GM18519 (cell line): ENCODE measurements around the gene PDGFD.
A peak's percentile ranks its signal among the peaks of the same experiment; 100 is the strongest.

Experiments
- ATAC-seq: cut with Tn5 transposase; IDR thresholded peaks from one replicate; pipeline ENCODE4 v1.9.1; 2021; ENCODE audit warnings: mild to moderate bottlenecking, moderate library complexity; ENCODE audit not compliant: unreplicated experiment, low FRiP score

Gene PDGFD

DNA sequence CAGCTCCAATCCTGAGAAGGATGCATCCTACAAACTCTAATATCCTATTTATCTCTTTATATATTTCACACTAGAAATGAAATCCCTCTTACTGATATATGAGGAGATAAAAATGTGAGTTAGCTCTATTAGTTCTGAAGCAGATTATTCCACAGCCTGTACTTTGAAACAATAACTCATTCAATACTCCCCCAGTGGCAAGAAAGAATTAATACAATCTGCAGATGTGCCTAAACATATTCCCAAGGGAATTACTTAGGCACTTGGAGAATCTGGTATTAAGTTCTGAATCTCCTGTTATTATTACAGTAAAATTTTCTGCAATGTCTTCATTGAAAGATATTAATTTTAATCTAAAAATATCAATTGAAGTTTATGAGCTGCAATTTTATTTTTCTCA is 68.2 kb downstream of the PDGFD start:
- no peak for ATAC-seq

DNA sequence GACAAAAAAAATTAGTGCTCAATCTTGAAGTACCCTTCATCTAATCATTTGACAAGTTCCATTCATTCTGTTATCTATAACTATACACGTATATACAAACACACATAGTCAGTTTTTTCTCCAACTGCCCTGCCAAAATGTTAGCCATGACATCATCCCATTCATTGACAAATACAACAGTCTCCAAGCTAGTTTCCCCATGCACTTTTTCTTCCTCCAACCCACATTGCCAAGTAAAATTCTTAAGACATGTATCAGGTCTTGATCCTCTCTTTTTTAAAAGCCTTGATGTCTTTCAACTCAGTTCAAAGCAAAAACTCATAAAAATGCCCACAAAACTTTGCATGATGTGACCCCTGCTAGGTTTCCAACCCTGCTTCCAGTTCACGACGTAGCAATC is 69.4 kb downstream of the PDGFD start:
- ATAC-seq, result no peak

DNA sequence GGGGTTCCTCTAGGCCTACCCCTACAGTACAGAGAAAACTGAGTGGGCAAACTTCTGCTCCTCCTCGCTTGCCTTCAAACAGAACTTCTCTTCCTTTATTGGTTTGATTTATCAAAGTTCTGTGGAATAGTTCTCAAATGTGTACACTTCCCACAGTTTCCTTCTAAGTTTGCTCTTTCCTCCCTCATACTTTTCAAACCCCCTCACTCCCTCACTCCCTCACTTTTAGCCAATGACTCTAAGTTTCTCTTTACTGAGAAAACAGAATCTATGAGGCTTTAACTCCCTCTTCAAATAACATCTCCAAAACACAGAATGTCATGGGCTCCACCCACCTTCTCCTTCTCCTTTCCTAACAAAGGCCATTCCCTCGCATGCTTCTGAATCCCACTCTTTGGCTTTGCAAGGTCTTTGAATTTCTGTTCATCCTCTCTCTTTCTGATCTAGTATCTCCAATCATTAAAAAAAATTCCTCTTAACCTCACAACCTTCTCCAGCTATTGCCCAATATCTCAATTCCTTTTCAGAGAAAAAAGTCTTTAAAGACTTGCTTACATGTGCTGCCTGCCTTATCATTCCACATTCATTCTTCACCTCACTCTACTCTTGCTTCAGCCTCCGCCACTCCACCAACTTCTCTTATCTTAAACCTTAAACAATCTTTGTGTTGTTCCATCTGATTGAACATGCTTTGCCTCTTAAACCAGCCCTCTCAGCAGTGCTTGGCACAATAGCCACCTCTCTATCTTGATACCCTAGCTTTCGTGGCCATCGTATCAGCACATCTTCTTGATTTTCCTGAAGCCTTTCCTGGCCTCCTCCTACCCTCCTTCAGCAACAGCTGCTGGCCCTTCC is 70.3 kb downstream of the PDGFD start:
- ATAC-seq, result no peak

DNA sequence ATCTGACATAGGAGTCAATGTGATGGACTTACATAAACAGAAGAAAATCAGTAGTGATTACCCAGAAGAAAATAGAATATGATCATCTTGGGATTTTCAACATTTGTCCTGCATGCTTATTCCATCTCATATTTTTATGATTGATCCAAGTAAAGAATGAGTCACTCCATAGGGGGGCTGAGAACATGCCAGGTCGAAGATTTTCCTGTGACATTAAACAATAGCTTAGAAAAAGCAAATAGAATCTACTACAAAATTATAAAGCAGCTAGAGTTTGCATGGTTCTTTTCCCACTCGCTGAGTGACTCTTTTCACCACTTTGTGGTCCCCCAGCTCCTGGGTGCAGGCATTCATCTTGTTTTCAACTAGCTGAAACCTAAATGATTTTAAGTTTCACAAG is 71.2 kb downstream of the PDGFD start:
- ATAC-seq, result no peak

DNA sequence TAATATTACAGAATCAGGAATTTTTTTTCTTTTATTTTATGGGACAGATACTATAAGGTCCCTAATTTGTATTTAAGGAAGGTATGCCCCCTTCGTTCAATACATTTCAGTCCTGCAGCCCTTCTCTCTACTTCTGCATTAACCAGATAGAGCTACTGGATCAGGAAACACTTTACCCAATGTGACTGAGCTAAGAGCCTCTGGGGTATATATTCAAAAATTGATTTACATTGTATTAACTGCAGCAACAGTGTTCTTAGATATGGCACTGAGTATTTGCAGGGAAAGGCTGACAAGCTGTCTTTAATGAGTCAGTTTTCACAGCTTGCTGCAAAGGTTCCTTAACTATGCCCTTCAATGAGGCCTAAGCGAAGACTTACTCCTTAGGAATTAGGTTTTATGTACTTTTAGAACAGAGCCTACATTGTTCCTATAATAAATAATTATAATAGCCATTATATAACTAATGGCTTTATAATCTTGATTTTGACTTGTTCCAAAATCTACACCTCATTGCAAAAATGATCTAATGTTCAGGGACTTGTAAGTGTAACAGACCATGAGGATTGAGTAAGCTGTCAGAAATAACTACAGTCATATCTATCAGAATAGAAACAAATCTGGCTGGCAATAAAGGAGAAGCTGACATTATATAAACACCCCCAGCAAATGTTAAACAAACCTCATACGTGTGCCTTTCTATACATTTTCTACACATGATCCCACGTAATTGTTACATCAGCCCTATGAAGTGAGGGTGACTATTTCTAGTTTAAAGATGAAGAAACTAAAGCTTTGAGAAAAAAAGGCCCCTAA is 72.5 kb downstream of the PDGFD start:
- ATAC-seq, result no peak

DNA sequence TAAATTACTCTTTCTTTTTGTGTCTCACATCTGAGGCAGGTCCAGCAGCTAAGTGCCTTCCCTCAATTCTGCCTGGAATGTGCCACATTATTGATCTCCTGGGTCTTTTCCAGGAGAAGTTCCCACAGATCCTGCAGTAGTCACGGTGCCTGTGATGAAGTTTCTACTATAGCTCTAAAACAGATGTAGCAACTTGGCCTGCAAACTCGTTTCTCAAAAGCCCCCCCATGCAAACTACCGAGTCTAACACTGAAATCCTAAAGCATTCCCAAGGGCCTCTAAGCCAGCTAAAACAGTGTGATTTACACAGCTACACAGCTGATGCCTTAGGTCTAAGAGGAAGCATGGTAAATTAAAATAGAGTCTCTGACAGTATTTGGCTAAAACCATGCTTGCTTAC is 73.2 kb downstream of the PDGFD start:
- no peak for ATAC-seq

DNA sequence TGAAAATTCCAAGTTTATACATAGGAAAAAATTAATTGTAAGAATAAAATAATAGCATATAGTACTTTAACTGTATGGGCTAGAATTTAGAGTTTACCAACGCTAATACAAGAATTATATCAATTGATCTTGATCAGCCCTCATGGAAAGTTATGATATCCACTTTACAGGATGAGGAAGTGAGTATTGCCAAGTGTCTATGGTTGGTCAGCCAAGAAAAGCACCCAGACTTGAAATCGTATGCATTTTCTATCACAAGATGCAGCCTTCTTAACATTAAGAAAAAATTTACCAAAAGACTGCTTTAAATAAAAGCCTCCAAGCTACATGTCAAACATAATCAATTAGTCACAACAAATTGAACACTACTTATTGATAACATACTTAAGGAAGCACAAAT is 74.5 kb downstream of the PDGFD start:
- no peak for ATAC-seq

DNA sequence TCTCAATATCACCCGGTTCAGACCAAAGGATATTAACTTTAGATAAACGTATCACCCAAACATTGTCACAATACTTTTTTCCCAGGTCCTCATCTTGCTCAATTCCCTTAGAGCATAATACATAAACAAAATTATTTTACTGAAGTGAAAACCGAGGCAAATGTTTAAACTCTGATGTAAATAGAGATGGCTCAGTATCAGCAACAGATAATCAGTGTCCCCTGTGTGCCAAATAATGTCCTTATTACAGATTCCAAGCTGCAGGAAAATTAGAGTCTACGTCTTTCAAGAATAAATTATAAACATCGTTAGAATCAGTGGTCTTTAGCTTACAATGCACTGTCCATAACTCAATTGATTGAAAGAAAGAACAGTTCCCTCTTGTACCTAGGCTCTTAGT is 77.3 kb downstream of the PDGFD start:
- no peak for ATAC-seq

DNA sequence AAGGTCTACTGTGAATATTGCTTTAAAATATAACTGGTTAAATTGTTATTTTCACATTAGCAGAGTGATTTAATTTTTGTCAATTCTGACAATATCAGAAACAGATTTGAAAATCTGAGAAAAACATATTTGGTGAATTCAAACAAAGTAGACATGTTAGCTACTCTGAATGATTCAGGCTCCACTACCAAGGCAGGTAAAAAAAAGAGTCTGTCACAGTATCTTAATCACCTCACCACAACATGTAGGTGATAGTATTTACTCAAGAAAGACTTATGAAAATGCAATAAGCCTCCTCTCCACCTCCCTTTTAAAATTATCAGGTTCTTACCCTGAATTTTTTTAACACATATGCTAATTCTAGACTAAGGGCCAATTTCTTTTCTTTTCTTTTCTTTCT is 85.0 kb downstream of the PDGFD start:
- no peak for ATAC-seq

DNA sequence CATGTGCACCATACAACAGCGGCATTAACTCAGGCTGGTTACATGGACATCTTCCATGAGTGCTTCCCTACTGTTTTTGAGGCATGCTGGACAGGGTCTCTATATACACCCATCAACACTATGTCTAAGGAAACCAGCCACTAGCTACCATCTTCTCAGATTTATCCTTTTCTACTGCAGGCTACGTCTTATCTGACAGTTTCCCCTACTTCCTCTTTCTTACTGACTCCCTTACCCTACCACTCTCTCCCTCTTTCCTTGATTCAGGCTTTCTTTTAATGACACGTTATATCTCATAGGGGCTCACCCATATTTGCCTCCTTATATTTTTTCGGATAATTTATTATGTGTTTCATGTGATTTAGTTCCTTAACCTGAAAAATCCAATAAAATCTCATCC is 85.7 kb downstream of the PDGFD start:
- ATAC-seq, result no peak

DNA sequence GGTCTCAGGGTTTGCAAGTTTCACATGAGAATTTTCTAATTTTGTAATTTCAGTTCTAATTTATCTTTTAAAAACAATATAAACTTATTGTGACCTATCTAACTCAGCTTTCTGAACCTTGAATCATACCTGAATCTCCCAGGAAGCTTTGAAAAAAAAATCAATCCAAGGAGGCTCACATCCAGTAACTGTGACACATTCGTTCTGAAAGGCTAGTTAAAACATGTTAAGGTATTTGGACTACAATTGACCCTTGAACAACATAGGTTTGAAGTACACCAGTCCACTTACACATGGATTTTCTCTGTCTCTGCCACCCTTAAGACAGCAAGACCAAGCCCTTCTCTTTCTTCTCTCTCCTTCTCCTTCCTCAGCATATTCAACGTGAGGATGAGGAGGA is 87.5 kb downstream of the PDGFD start:
- ATAC-seq, result no peak

DNA sequence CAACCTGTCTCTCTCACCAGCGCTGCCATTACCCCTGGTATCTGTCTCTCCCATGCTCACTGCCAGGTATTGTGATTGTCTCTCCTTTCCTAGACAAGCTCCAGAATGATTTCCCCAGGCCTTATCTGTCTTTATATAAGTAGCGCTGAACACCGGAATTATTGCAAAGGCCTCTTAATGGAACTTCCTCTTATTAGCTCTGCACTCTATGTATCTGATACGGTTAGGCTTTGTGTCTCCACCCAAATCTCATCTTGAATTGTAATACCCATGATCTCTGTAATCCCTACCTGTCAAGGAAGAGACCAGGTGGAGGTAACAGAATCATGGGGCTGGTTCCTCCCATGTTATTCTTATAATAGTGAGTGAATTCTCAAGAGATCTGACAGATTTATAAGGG is 88.2 kb downstream of the PDGFD start:
- no peak for ATAC-seq

DNA sequence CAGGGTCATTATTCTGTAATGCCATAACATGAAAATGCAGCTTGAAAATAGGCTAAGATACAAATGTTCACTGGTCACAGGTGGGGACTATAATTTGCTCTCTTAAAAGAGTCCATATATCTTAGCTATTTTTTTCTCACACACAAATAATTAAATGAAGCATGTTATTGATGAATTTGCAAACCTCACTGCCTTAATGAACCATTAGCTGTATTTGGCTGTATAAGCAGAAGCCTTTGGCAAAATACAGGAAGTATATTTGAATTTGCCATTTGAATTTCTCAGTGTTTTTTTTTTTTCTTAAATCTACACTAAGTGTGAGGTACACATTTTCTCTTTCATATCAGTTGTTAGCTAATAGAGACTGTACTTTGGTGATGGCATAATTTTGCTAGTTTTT is 88.9 kb downstream of the PDGFD start:
- ATAC-seq, result no peak

DNA sequence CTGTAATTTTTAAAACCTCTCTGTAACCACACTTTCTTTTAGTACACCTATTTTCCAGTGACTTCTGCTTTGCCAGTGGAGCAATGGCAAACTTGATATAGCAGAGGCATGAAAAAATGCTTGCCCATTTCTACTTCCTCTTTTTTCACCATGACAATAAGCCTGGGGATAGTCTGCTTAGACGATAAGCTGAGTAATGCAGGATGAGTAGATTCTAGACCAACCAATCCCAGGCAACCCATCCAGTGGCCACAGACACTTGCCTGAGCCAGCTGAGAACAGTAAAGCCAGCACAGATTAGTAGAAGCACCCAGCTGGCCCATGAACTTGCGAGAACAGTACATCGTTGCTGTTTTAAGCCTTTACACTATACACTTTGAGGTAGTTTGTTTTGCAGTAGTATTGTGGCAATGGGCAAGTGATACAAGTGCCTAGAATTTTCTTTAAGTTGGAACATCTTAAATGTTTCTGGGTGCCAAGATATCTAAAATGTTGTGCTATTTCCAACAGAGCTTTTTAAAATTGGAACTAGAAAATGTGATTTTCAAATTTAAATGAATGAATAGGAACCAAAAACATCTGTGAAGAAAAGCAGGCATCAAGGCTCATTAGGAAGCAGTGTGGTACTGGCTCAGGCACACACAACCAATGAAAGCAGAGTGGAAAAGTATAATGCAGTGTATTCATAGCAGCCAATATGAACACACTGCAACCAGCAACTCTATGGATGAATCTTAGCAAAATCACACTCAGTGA is 89.8 kb downstream of the PDGFD start:
- peak; percentile 89 for ATAC-seq

DNA sequence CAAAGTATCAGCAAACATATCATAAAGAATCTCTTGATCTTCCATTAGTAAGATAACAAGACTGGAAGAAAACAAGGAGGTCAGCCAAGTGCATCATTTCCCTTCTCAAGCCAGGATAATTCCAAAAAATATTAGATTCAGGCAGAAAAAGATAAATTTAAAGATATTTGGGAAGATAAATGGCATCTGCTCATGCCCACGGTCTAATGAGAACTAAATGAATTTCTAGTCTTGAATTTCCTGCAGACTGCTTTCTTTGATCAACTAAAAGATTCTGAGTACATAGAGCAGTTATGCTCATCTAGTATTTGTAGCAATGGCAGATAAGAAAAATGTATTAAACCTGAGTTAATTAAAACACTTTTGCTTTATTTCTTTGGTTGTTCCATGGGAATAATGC is 96.4 kb downstream of the PDGFD start:
- ATAC-seq, result no peak

DNA sequence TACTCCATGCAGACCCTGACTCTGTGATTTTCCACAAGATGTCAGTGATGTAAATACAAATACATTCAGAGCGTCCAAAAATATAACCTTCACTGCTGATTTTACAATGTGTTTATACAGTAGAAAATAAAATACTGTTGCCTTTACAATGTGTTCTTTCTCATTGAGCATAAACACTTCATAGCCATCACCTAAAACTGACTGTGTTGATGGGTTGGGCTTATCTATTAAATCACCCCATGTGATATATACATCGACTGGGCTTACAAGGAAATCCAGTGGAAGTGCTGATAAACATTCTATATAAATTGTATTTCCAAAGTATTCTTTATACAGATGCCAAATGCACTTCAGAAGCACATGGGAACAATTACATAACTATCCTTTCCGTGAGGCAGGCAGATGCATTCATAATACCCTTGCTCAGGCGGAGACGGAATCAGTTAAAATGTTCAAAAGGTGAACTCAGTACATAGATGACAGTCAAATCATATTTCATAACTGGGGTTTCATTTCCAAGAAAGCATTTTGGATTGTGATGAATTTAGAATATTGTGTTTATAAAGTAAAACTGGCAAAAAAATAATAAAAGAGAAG is 99.8 kb downstream of the PDGFD start:
- ATAC-seq, result no peak

DNA sequence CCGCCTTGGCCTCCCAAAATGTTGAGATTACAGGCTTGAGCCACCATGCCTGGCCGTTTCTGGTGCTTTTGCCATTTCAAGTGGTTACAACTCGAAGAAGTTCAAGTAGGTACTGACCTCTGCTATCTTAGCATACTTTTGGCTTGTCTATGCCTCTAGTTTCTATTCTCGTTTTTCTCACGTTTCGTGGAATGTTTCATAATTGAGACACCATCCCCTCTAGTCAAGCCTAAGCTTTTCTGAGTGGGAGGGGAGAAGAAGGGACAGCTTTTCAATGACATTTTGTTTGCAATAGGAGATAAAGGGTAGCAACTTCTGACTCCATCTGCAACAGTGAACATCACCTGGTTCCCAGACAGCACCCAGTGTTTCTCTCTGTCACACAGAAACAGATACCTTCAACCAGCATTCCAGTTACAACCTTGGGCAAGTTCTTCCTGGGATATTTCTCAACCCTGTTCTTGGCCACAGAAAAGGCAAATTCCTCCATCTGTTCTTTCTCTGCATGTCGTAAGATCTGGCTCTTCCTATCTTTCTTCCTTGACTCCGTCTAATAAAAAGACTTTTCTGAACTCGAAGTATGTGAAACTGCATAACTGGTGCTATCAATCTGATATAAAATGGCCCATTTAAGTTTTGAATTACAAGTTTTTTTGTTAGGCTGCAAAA is 102.0 kb downstream of the PDGFD start:
- no peak for ATAC-seq

DNA sequence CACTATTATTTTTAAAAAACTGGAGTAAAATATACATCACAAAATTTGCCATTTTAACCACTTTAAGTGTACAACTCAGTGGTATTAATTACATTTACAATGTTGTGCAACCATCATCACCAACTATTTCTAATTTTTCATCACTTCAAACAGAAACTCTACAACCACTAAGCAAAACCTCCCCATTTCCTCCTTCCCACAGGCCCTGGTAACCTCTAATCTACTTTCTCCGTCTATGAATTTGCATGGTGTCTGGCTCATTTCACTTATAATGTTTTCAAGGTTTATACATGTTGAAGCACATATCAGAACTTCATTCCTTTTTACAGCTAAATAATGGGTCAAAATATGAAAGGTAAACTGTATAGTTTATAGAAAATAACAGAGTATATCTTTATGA is 103.1 kb downstream of the PDGFD start:
- peak; percentile 72 for ATAC-seq

DNA sequence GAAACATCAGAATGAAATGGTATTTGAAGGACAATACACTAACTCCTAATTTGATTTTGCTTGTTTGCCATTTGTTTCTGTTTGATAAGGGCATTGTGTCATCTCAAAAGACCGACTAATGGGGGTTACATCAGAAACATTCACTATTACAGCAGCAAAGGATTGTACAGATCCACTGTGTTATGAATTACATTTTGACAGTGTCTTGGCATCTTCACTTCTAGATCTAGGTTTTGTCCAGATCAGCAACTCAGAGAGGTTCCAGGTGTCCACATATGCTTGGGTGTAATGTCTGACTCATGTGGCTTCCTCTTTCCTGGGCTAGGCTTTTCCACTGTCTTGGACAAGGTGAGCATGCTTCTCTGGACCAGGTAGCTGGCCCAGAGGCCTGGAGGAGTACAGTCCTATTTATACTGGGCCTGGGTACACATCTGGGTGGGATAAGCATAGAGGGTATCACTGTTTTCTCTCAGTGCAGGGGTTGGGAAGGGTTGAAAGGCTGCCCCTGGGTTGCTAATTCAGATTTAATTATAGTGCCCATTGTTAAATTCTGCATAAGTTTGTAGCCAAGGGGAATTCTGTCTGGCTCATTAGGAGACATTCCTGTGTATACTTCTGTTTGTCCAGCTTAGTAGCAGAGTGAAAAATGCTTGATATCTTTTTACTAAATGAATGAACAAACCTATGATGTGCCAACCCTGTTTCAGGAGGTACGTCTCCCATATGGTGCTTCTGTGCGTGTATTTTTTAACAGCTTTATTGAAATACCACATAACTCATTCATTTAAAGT is 103.7 kb downstream of the PDGFD start:
- ATAC-seq, result no peak
